Measurements from ENCODE around the gene C17orf78. TPM values are rescaled to one million over a fixed set of nuclear protein-coding genes. Genes with fewer than 3 reads are reported as not detected.

The C17orf78 gene
- total and polyA plus RNA-seq, 2 of the 13 experiments (the other 11 are each of a cell fraction or from before 2014, with no cell fraction given), result not detected

- TF ChIP-seq PHF5A (CRISPR knock-in tag; IDR thresholded peaks at IDR 0.05; ENCODE audit: low read depth, unreplicated experiment) (no peak), TOE1 (CRISPR knock-in tag; IDR thresholded peaks at IDR 0.05) (no peak), NR1H2 (CRISPR knock-in tag; IDR thresholded peaks at IDR 0.05; ENCODE audit: borderline replicate concordance, low read depth) (no peak), BCL3 (CRISPR knock-in tag; IDR thresholded peaks at IDR 0.05) (no peak), HBP1 (CRISPR knock-in tag; IDR thresholded peaks at IDR 0.05; ENCODE audit: low read depth) (no peak), SP1 (IDR thresholded peaks at IDR 0.05) (no peak), SP1 (CRISPR knock-in tag; IDR thresholded peaks at IDR 0.05) (no peak), TFE3 (CRISPR knock-in tag; IDR thresholded peaks at IDR 0.05) (no peak), ZSCAN22 (CRISPR knock-in tag; IDR thresholded peaks at IDR 0.05) (no peak), THRA (CRISPR knock-in tag; IDR thresholded peaks at IDR 0.05; ENCODE audit: borderline replicate concordance) (no peak), SIX1 (CRISPR knock-in tag; IDR thresholded peaks at IDR 0.05; ENCODE audit: borderline replicate concordance) (peak; percentile 28; the same call in 1 of the 2 replicates), ZFX (CRISPR knock-in tag; IDR thresholded peaks at IDR 0.05; ENCODE audit: low read depth) (no peak), ARID3A (IDR thresholded peaks at IDR 0.05; ENCODE audit: low read depth, low read length) (no peak), ZBTB2 (CRISPR knock-in tag; IDR thresholded peaks at IDR 0.05; ENCODE audit: low read depth) (no peak), ZNF496 (CRISPR knock-in tag; IDR thresholded peaks at IDR 0.05; ENCODE audit: insufficient replicate concordance) (no peak), NR2C2 (CRISPR knock-in tag; IDR thresholded peaks at IDR 0.05; ENCODE audit: borderline replicate concordance) (no peak), ZFP1 (CRISPR knock-in tag; IDR thresholded peaks at IDR 0.05) (no peak), PPARG (CRISPR knock-in tag; conservative IDR thresholded peaks at IDR 0.05) (no peak), SAFB2 (CRISPR knock-in tag; IDR thresholded peaks at IDR 0.05; ENCODE audit: borderline replicate concordance, low read depth) (no peak), ETV6 (CRISPR knock-in tag; conservative IDR thresholded peaks at IDR 0.05) (0 out of 2 replicates have a peak, but pooled peaks have one; percentile 23), SRF (IDR thresholded peaks at IDR 0.05; ENCODE audit: low read depth, low read length) (no peak)
Measured at GRCh38 chr17:37373530-37374159, 2.1 kb upstream of the C17orf78 start (continued).
